Endodermal cell (in vitro differentiated cells): ENCODE measurements around the gene CDK5RAP3. TPM values are rescaled to one million over a fixed set of nuclear protein-coding genes. Genes with fewer than 3 reads are reported as not detected.

Experiments
- DNase-seq: peaks from one replicate; pipeline ENCODE4 v3.0.0-alpha.2; 2017
- H3K27ac ChIP-seq: 2 replicates; pipeline ENCODE4 v1.5.1; 2013; ENCODE audit warnings: mild to moderate bottlenecking, low read depth, low read length, moderate library complexity
- H3K27me3 ChIP-seq: 2 replicates; pipeline ENCODE4 v1.6.1; 2013; ENCODE audit warnings: mild to moderate bottlenecking, low read length, moderate library complexity; ENCODE audit not compliant: insufficient read depth, control insufficient read depth, poor library complexity, severe bottlenecking
- H3K36me3 ChIP-seq: 2 replicates; pipeline ENCODE4 v1.7.0; 2013; ENCODE audit warnings: mild to moderate bottlenecking, low read length, moderate library complexity; ENCODE audit not compliant: control insufficient read depth, insufficient read depth
- H3K4me1 ChIP-seq: one replicate; pipeline ENCODE4 v1.7.0; 2013; ENCODE audit warnings: low read length; ENCODE audit not compliant: control insufficient read depth, insufficient read depth
- H3K4me3 ChIP-seq: 2 replicates; pipeline ENCODE4 v1.5.1; 2013; ENCODE audit warnings: mild to moderate bottlenecking, low read length, moderate library complexity
- H3K9ac ChIP-seq: 2 replicates; pipeline ENCODE4 v1.6.1; 2013; ENCODE audit warnings: mild to moderate bottlenecking, low read length, moderate library complexity; ENCODE audit not compliant: poor library complexity, severe bottlenecking; ENCODE audit errors: extremely low read depth
- H3K9me3 ChIP-seq: 2 replicates; pipeline ENCODE4 v1.6.1; 2013; ENCODE audit warnings: mild to moderate bottlenecking, low read length, moderate library complexity; ENCODE audit not compliant: control insufficient read depth
- H3K27ac Mint-ChIP-seq: 2 replicates; pipeline ENCODE4 v1.8.0; 2020; ENCODE audit warnings: mixed read lengths
- H3K27me3 Mint-ChIP-seq: 2 replicates; pipeline ENCODE4 v1.8.0; 2021; ENCODE audit warnings: mild to moderate bottlenecking, mixed read lengths; ENCODE audit not compliant: insufficient read depth
- H3K36me3 Mint-ChIP-seq: 2 replicates; pipeline ENCODE4 v1.8.0; 2020; ENCODE audit warnings: low read depth, mixed read lengths
- H3K4me1 Mint-ChIP-seq: 2 replicates; pipeline ENCODE4 v1.8.0; 2020; ENCODE audit warnings: mixed read lengths
- H3K4me3 Mint-ChIP-seq: 2 replicates; pipeline ENCODE4 v1.8.0; 2020; ENCODE audit warnings: mild to moderate bottlenecking, moderate library complexity, mixed read lengths
- H3K9me3 Mint-ChIP-seq: 2 replicates; pipeline ENCODE4 v1.8.0; 2020; ENCODE audit warnings: mild to moderate bottlenecking, mixed read lengths
- WGBS, 2 experiments: methylation state at CpG; one replicate each; pipeline versions ENCODE4 v1.1.5 to v1.1.7; 2013; ENCODE audit warnings: missing lambda C conversion rate in 2 of 2, mixed read lengths in 1 of 2; ENCODE audit not compliant: insufficient coverage in 1 of 2, insufficient read length in 1 of 2; 5-methylcytosine and 5-hydroxymethylcytosine counted together
- total RNA-seq, 2 donors: library from RNA; stranded (reverse); fragmentation: NEBNext Ultra II Directional in 1 of 2; extraction: Animal tissue kit (Norgen Biotek cat#: 25700) in 1 of 2; gene quantifications; 2 replicates in 1 of 2; 3 replicates in 1 of 2; pipeline ENCODE4 v1.2.1, GENCODE V29; 2021
- TF ChIP-seq, protein P1 (sequence below): fragments of 200-600 bp; sonication (generic); conservative IDR thresholded peaks from 2 replicates; pipeline ENCODE4 v1.5.0; 2021; ENCODE audit warnings: antibody characterized with exemption, mild to moderate bottlenecking

Gene CDK5RAP3
- total RNA-seq, 2 donors from 2014 or later: 171 to 198 TPM

DNA sequence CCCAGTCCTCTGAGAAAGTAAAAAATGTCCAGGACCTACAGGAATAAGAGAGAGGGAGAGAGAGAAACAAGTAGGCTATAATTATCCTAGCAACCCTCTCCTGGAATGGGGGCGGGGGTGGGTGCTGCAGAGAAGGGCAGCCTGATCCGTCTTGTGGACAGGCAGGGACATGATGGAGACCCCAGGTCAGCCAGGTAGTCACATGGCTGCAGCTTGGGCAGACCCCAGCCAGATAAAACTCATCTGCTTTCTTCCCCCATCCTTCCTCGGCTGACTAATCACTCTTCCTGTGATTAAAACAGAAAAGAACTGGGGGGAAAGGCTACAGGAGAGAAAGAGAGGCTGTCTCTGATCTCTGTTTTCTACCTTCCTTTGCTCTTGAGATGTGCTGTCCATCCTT is 34.1 kb downstream of the CDK5RAP3 start:
- H3K27ac Mint-ChIP-seq: no peak overlapping the region
- 84% methylated on average over 3 of the region's 3 CpGs; no CpG with 5 or more reads in 1 of the 2 experiments for WGBS, 2 experiments
- Histone ChIP-seq H3K36me3 (no peaks in the 10 kb centered on the region), H3K27me3 (no peaks in the 10 kb centered on the region), H3K4me3 (no peak overlapping the region), H3K9ac (no peak overlapping the region), H3K9me3 (no peaks in the 10 kb centered on the region), H3K27ac (peak overlapping the region; percentile 96), H3K4me1 (peaks cover 12% of the 10 kb centered on the region)
- peaks cover 30% of the 10 kb centered on the region for H3K4me1 Mint-ChIP-seq
- H3K27me3 Mint-ChIP-seq: peaks cover 5% of the 10 kb centered on the region
- DNase-seq: no peak
- H3K4me3 Mint-ChIP-seq: no peak overlapping the region
- H3K9me3 Mint-ChIP-seq: no peaks in the 10 kb centered on the region
- TF ChIP-seq, protein P1, sequence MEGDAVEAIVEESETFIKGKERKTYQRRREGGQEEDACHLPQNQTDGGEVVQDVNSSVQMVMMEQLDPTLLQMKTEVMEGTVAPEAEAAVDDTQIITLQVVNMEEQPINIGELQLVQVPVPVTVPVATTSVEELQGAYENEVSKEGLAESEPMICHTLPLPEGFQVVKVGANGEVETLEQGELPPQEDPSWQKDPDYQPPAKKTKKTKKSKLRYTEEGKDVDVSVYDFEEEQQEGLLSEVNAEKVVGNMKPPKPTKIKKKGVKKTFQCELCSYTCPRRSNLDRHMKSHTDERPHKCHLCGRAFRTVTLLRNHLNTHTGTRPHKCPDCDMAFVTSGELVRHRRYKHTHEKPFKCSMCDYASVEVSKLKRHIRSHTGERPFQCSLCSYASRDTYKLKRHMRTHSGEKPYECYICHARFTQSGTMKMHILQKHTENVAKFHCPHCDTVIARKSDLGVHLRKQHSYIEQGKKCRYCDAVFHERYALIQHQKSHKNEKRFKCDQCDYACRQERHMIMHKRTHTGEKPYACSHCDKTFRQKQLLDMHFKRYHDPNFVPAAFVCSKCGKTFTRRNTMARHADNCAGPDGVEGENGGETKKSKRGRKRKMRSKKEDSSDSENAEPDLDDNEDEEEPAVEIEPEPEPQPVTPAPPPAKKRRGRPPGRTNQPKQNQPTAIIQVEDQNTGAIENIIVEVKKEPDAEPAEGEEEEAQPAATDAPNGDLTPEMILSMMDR: no peak
- H3K36me3 Mint-ChIP-seq: no peaks in the 10 kb centered on the region

DNA sequence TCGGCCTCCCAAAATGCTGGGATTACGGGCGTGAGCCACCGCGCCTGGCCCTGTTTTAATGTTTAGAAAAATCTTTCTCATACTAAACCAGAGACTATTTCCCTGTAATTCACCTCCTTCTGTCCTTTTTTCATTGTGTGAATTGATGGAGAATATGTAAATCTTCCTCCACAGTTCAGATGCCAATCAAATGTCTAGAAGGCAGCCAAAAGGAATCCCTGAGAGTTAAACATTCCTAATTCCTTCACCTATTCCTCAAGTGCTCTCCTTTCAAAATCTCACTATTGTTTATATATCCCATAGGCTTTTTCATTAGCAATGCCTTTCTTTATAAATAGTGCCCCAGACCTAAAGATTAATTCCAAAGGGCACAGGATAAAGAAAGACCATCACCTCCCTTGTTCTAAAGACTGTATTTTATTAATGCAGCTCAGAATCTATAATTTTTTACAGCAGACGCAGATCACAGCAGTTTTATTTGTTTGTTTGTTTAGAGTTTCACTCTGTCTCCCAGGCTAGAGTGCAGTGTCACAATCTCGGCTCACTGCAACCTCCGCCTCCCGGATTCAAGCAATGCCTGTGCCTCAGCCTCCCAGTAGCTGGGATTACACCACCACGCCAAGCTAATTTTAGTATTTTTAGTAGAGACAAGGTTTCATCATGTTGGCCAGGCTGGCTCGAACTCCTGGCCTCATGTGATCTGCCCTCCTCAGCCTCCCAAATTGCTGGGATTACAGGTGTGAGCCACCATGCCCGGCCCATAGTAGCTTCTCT is 36.2 kb downstream of the CDK5RAP3 start:
- 90 to 96% methylated on average over 6 to 11 of the region's 12 CpGs for WGBS, 2 experiments

DNA sequence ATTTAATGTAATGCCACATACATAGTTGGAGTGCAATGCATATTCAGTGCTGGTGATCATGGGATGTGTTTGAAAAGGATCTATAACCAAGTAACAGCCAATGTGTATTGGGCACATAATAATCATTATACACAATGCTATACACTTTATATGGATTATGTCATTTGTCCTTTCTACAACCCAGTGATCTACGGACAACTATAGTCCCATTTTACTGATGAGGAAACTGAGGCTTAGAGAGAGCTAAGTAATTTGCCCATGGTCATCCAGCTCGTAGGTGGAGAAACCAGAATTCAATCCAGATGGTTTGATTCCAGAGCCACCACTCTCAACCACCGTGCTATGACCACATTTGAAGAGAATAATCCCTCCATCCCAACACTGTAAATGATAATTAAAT is 39.3 kb downstream of the CDK5RAP3 start:
- no peak for DNase-seq
- H3K9ac ChIP-seq: no peak overlapping the region
- H3K4me3 ChIP-seq: no peak overlapping the region
- H3K36me3 ChIP-seq: no peaks in the 10 kb centered on the region
- 98 to 100% methylated on average over 1 to 3 of the region's 3 CpGs for WGBS, 2 experiments
- TF ChIP-seq, protein P1: no peak
- peaks cover 4% of the 10 kb centered on the region for H3K4me1 ChIP-seq
- H3K9me3 ChIP-seq: no peaks in the 10 kb centered on the region
- H3K27ac ChIP-seq: no peak overlapping the region
- Mint-ChIP-seq H3K36me3 (no peaks in the 10 kb centered on the region), H3K4me1 (no peaks in the 10 kb centered on the region), H3K4me3 (no peak overlapping the region), H3K9me3 (no peaks in the 10 kb centered on the region), H3K27ac (no peak overlapping the region), H3K27me3 (peaks cover 39% of the 10 kb centered on the region)
- H3K27me3 ChIP-seq: peaks cover 26% of the 10 kb centered on the region

More for the DNA sequence above, 36.2 kb downstream of the CDK5RAP3 start:
- TF ChIP-seq, protein P1: no peak
- H3K4me1 ChIP-seq: peaks cover 16% of the 10 kb centered on the region
- no peak overlapping the region for H3K9ac ChIP-seq
- H3K4me3 ChIP-seq: no peak overlapping the region
- Mint-ChIP-seq H3K36me3 (no peaks in the 10 kb centered on the region), H3K4me1 (peaks cover 27% of the 10 kb centered on the region), H3K4me3 (no peak overlapping the region), H3K27me3 (peaks cover 9% of the 10 kb centered on the region), H3K9me3 (no peaks in the 10 kb centered on the region), H3K27ac (no peak overlapping the region)
- DNase-seq: no peak
- peaks cover 7% of the 10 kb centered on the region for H3K27me3 ChIP-seq
- no peaks in the 10 kb centered on the region for H3K9me3 ChIP-seq
- H3K36me3 ChIP-seq: no peaks in the 10 kb centered on the region
- H3K27ac ChIP-seq: peak overlapping the region; percentile 50
